A549 (cell line): Measurements from ENCODE around the gene KRT23. TPM values are rescaled to one million over a fixed set of nuclear protein-coding genes. Genes with fewer than 3 reads are reported as not detected.

ENCODE experiments used
- ATAC-seq, 2 experiments: fragments of 200-7000 bp in 1 of 2; fragments of >200 bp in 1 of 2; cut with Nextera tagmentation in 1 of 2; cut with Tn5 transposase in 1 of 2; 3 replicates each; pipeline versions ENCODE4 v1.8.0 to v1.9.1; 2018 to 2020; ENCODE audit warnings: mild to moderate bottlenecking in 1 of 2, moderate library complexity in 1 of 2
- CTCF ChIA-PET: fragments of 300-600 bp; sonication (Branson Sonifier 250); formaldehyde crosslinking; extraction: SDS; loops from one replicate; lab custom pipeline; 2021; ENCODE audit warnings: antibody characterized with exemption, inconsistent platforms; lab: Yijun Ruan, JAX
- POLR2A ChIA-PET: fragments of 350-600 bp; formaldehyde crosslinking; extraction: SDS; loops from one replicate; lab custom pipeline; 2021; ENCODE audit warnings: antibody characterized with exemption, inconsistent platforms; lab: Yijun Ruan, JAX
- DNase-seq, 2 experiments: peaks; one replicate each; pipeline versions ENCODE4 v3.0.0 to v3.0.0-alpha.2; 2011 to 2016; ENCODE audit warnings: low read depth in 1 of 2, low spot score in 1 of 2
- FAIRE-seq: peaks from 2 replicates; lab custom pipeline; 2011; peaks lifted over from hg19 to GRCh38; lab: Jason Lieb, UNC
- H3K27ac ChIP-seq, 2 experiments: fragments of >200 bp; sonication (Bioruptor Twin); formaldehyde crosslinking; 3 replicates each; pipeline ENCODE4 v1.5.1; 2016 to 2017
- H3K4me1 ChIP-seq: fragments of >200 bp; sonication (Bioruptor Twin); formaldehyde crosslinking; 3 replicates; pipeline ENCODE4 v1.6.1; 2016
- H3K4me2 ChIP-seq: fragments of >200 bp; sonication (Bioruptor Twin); formaldehyde crosslinking; 3 replicates; pipeline ENCODE4 v1.6.1; 2016
- H3K4me3 ChIP-seq: fragments of >200 bp; sonication (Bioruptor Twin); formaldehyde crosslinking; 3 replicates; pipeline ENCODE4 v1.5.1; 2016
- H3K9me3 ChIP-seq: fragments of >200 bp; sonication (Bioruptor Twin); formaldehyde crosslinking; 3 replicates; pipeline ENCODE4 v1.6.1; 2016
- CBX8 ChIP-seq: fragments of 200-600 bp; sonication (generic); IDR thresholded peaks from 2 replicates; pipeline ENCODE4 v1.6.1; 2016
- CEBPB ChIP-seq, 2 experiments: fragments of >200 bp in 1 of 2; sonication (Bioruptor Twin) in 1 of 2; formaldehyde crosslinking in 1 of 2; IDR thresholded peaks; 2 replicates each; pipeline ENCODE4 v1.6.1; 2012 to 2016
- CHD4 ChIP-seq: fragments of 200-600 bp; sonication (generic); IDR thresholded peaks from 2 replicates; pipeline ENCODE4 v1.6.1; 2016; ENCODE audit warnings: antibody characterized with exemption, mild to moderate bottlenecking, borderline replicate concordance
- EHF ChIP-seq: fragments of 250-450 bp; sonication (Bioruptor Pico); IDR thresholded peaks from 2 replicates; pipeline ENCODE4 v1.5.0; 2020; ENCODE audit warnings: mild to moderate bottlenecking
- EP300 ChIP-seq, 2 experiments: fragments of >200 bp; sonication (Bioruptor Twin); formaldehyde crosslinking; IDR thresholded peaks; 2 replicates in 1 of 2; 3 replicates in 1 of 2; pipeline ENCODE4 v1.6.1; 2016 to 2017
- ESRRA ChIP-seq: fragments of 150-350 bp; IDR thresholded peaks from 2 replicates; pipeline ENCODE4 v1.6.1; 2014; ENCODE audit warnings: mild to moderate bottlenecking, low read length, borderline replicate concordance
- FOSB ChIP-seq: fragments of 250-450 bp; sonication (Bioruptor Pico); IDR thresholded peaks from 2 replicates; pipeline ENCODE4 v1.5.0; 2020; ENCODE audit warnings: mild to moderate bottlenecking, moderate library complexity
- FOSL2 ChIP-seq, 2 experiments: fragments of 450-650 bp in 1 of 2; fragments of >200 bp in 1 of 2; sonication (Bioruptor Twin) in 1 of 2; formaldehyde crosslinking; IDR thresholded peaks; 2 replicates each; pipeline versions ENCODE4 v1.5.0 to v1.6.1; 2016 to 2020; ENCODE audit warnings: mild to moderate bottlenecking in 1 of 2, moderate library complexity in 1 of 2
- GATA3 ChIP-seq: IDR thresholded peaks from 2 replicates; pipeline ENCODE4 v1.6.1; 2012; ENCODE audit warnings: borderline replicate concordance
- HDAC2 ChIP-seq: fragments of 200-600 bp; sonication (generic); IDR thresholded peaks from 2 replicates; pipeline ENCODE4 v1.6.1; 2016
- HEYL ChIP-seq: fragments of 250-450 bp; sonication (Bioruptor Pico); IDR thresholded peaks from 2 replicates; pipeline ENCODE4 v1.8.0; 2021; ENCODE audit warnings: mild to moderate bottlenecking, moderate library complexity
- HOXB13 ChIP-seq: fragments of 250-450 bp; sonication (Bioruptor Pico); IDR thresholded peaks from 2 replicates; pipeline ENCODE4 v1.5.0; 2020; ENCODE audit warnings: low read depth, mild to moderate bottlenecking, moderate library complexity
- HOXB5 ChIP-seq: fragments of 250-450 bp; sonication (Bioruptor Pico); IDR thresholded peaks from 2 replicates; pipeline ENCODE4 v1.5.0; 2020; ENCODE audit warnings: mild to moderate bottlenecking, moderate library complexity
- KDM1A ChIP-seq: fragments of 200-600 bp; sonication (generic); IDR thresholded peaks from 2 replicates; pipeline ENCODE4 v1.6.1; 2016; ENCODE audit warnings: low read depth, mild to moderate bottlenecking
- MAFK ChIP-seq: fragments of 450-650 bp; IDR thresholded peaks from 2 replicates; pipeline ENCODE4 v1.6.1; 2014; ENCODE audit not compliant: partially characterized antibody
- MAZ ChIP-seq: fragments of 150-350 bp; IDR thresholded peaks from 2 replicates; pipeline ENCODE4 v1.6.1; 2014; ENCODE audit warnings: antibody characterized with exemption, low read depth, low read length, borderline replicate concordance
- MYC ChIP-seq: IDR thresholded peaks from 2 replicates; pipeline ENCODE4 v1.6.1; 2012; ENCODE audit warnings: mild to moderate bottlenecking, inconsistent platforms, low read length, improper control_type of control experiment, borderline replicate concordance
- PHF8 ChIP-seq: fragments of 200-600 bp; sonication (generic); IDR thresholded peaks from 2 replicates; pipeline ENCODE4 v1.6.1; 2016; ENCODE audit warnings: low read depth, mild to moderate bottlenecking, antibody characterized with exemption, moderate library complexity, borderline replicate concordance
- RAD21 ChIP-seq, 2 experiments: fragments of >200 bp in 1 of 2; sonication (Bioruptor Twin) in 1 of 2; formaldehyde crosslinking in 1 of 2; IDR thresholded peaks in 1 of 2; conservative IDR thresholded peaks in 1 of 2; 2 replicates in 1 of 2; 3 replicates in 1 of 2; pipeline ENCODE4 v1.6.1; 2012 to 2018; ENCODE audit warnings: inconsistent platforms in 1 of 2
- SREBF2 ChIP-seq: fragments of 450-650 bp; IDR thresholded peaks from 2 replicates; pipeline ENCODE4 v1.6.1; 2014; ENCODE audit warnings: mild to moderate bottlenecking, moderate library complexity
- TP53 ChIP-seq: fragments of 250-450 bp; sonication (Bioruptor Pico); IDR thresholded peaks from 2 replicates; pipeline ENCODE4 v1.5.0; 2021; ENCODE audit warnings: mild to moderate bottlenecking, moderate library complexity
- ZFP36 ChIP-seq: fragments of 450-650 bp; IDR thresholded peaks from 2 replicates; pipeline ENCODE4 v1.6.1; 2014; ENCODE audit warnings: borderline replicate concordance; ENCODE audit not compliant: partially characterized antibody
- ZSCAN20 ChIP-seq: fragments of 250-450 bp; sonication (Bioruptor Pico); IDR thresholded peaks from 2 replicates; pipeline ENCODE4 v1.8.0; 2022; ENCODE audit warnings: mild to moderate bottlenecking, moderate library complexity
- WGBS: methylation state at CpG from one replicate; pipeline ENCODE4 v1.1.6; 2017; ENCODE audit errors: missing lambda C conversion rate; 5-methylcytosine and 5-hydroxymethylcytosine counted together
- polyA plus RNA-seq, 4 experiments: library from polyadenylated mRNA; depleted of rRNA in 3 of 4; stranded (reverse); fragments of >200 nt; fragmentation: RNase III in 1 of 4; extraction: RNeasy Plus Mini Kit Qiagen cat#74134 plus additional on column Dnase treatment in 1 of 4; gene quantifications; 2 replicates in 3 of 4; 3 replicates in 1 of 4; pipeline ENCODE4 v1.2.3, GENCODE V29; 2011 to 2017
- TF ChIP-seq, protein P1 (sequence below): fragments of 250-450 bp; sonication (Bioruptor Pico); IDR thresholded peaks from 2 replicates; pipeline ENCODE4 v1.5.0; 2021; ENCODE audit warnings: mild to moderate bottlenecking, moderate library complexity, borderline replicate concordance
- TF ChIP-seq, protein P2 (sequence below): IDR thresholded peaks from 2 replicates; pipeline ENCODE4 v1.6.1; 2012
- TF ChIP-seq, protein P3 (sequence below): fragments of 250-450 bp; sonication (Bioruptor Pico); IDR thresholded peaks from 2 replicates; pipeline ENCODE4 v1.5.0; 2020; ENCODE audit warnings: low read depth, mild to moderate bottlenecking, moderate library complexity
- TF ChIP-seq, protein P4 (sequence below): fragments of >200 bp; sonication (Bioruptor Twin); formaldehyde crosslinking; IDR thresholded peaks from 3 replicates; pipeline ENCODE4 v1.6.1; 2016
- TF ChIP-seq, protein P5 (sequence below): fragments of >200 bp; sonication (Bioruptor Twin); formaldehyde crosslinking; IDR thresholded peaks from 2 replicates; pipeline ENCODE4 v1.6.1; 2016

KRT23 gene
- polyA plus RNA-seq, 2 of the 4 experiments (the other 2 are of a cell fraction) = not detected

DNA sequence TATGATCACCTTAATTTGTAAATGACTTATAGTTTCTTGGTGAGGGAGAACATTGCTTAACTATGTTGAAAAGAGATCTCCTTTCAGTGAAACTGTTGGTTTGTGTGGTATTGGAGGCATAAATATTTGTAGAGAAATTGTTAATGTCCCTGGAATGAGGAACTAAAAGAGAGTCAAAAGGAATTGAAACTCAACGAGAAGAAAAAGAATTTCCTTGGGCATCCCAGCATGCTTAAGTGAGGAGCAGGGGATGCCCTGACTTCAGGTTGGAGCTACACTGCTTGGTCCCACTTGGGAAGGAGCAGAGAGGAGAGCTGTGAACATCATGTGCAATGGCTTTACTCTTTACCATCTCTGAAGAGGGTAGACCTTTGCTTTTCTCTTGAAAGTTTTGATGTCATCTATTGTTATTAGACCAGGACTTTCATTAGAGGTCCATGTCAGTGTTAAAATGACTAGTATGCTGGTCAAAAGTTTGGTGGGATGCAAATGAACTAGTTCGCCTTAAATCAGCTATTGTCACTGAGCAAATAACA is 21.7 kb downstream of the KRT23 start:
- ChIA-PET POLR2A (interaction anchor here (1.2 kb wide), 1 partner anchor 633 kb away, joined by 6 read pairs; no protein-coding TSS in a partner anchor), CTCF (interaction anchor here (0.7 to 13.1 kb wide), 13 partner anchors 9 to 752 kb away, joined by 3 to 246 read pairs (median 5); no protein-coding TSS in a partner anchor)
- ATAC-seq (peak; percentile 32 to 71; a peak in 4 of 6 replicates), DNase-seq (peak in 1 of 2 experiments; percentile 60), FAIRE-seq (no peak)
- H3K4me2 ChIP-seq = peak overlapping the region; percentile 61
- WGBS = 50% methylated on average over 2 of the region's 2 CpGs
- no peak for TF ChIP-seq MAZ
- TF ChIP-seq EHF = no peak
- TF ChIP-seq, protein P1, sequence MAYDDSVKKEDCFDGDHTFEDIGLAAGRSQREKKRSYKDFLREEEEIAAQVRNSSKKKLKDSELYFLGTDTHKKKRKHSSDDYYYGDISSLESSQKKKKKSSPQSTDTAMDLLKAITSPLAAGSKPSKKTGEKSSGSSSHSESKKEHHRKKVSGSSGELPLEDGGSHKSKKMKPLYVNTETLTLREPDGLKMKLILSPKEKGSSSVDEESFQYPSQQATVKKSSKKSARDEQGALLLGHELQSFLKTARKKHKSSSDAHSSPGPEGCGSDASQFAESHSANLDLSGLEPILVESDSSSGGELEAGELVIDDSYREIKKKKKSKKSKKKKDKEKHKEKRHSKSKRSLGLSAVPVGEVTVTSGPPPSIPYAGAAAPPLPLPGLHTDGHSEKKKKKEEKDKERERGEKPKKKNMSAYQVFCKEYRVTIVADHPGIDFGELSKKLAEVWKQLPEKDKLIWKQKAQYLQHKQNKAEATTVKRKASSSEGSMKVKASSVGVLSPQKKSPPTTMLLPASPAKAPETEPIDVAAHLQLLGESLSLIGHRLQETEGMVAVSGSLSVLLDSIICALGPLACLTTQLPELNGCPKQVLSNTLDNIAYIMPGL = no peak
- TF ChIP-seq TP53 = no peak
- 0 out of 2 replicates have a peak, but pooled peaks have one; percentile 48 for TF ChIP-seq FOSB (CRISPR knock-in tag)
- no peaks in the 10 kb centered on the region for H3K9me3 ChIP-seq
- H3K4me1 ChIP-seq = peaks cover 24% of the 10 kb centered on the region
- no peak overlapping the region for H3K4me3 ChIP-seq
- peak overlapping the region; percentile 57 to 79 for H3K27ac ChIP-seq

DNA sequence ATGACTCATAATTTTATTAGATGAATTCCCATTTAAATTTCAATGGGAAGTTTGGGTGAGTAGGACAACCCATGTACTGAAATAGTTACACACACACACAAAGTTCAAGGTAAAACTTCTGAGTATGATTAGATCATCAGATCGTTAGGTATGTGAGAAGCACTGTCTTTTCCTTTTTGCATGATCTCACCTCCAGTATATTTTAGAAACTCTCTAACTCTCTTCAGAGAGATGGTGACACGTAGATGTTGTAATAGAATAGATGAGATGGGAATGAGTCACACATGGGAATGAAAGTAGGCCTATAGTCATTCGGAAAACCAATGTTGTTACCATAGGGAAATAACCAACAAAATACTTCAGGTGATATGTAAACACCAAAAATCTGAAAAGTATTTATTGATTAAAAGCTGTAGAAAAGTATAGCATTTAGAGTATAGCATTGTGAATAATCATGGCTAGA is 22.2 kb downstream of the KRT23 start:
- peaks cover 30% of the 10 kb centered on the region for H3K4me1 ChIP-seq
- peak overlapping the region; percentile 61 for H3K4me2 ChIP-seq
- ATAC-seq (peak; percentile 90 to 97), DNase-seq (peak; percentile 90 to 94), FAIRE-seq (peak; percentile 97)
- peak overlapping the region; percentile 57 to 58; a peak in 5 of 6 replicates for H3K27ac ChIP-seq
- no peak overlapping the region for H3K4me3 ChIP-seq
- whole genome bisulfite sequencing = 2% methylated on average over 3 of the region's 3 CpGs
- ChIA-PET CTCF (interaction anchor here (0.7 to 13.1 kb wide), 13 partner anchors 9 to 752 kb away, joined by 3 to 246 read pairs (median 5); no protein-coding TSS in a partner anchor), POLR2A (interaction anchor here (1.2 kb wide), 1 partner anchor 634 kb away, joined by 6 read pairs; no protein-coding TSS in a partner anchor)
- no peaks in the 10 kb centered on the region for H3K9me3 ChIP-seq
- TF ChIP-seq EHF = no peak
- TF ChIP-seq CEBPB (IDR thresholded peaks at IDR 0.05) = peak; percentile 84 to 89
- TF ChIP-seq MAFK = peak; percentile 22
- TF ChIP-seq HEYL = no peak
- TF ChIP-seq, protein P2, sequence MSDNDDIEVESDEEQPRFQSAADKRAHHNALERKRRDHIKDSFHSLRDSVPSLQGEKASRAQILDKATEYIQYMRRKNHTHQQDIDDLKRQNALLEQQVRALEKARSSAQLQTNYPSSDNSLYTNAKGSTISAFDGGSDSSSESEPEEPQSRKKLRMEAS = no peak; the same call in 1 of the 2 replicates
- peak; percentile 68; the same call in 1 of the 2 replicates for TF ChIP-seq GATA3
- no peak for TF ChIP-seq HOXB5 (CRISPR knock-in tag)
- TF ChIP-seq HOXB13 (CRISPR knock-in tag) = no peak
- TF ChIP-seq ZSCAN20 (CRISPR knock-in tag) = no peak
- TF ChIP-seq, protein P3, sequence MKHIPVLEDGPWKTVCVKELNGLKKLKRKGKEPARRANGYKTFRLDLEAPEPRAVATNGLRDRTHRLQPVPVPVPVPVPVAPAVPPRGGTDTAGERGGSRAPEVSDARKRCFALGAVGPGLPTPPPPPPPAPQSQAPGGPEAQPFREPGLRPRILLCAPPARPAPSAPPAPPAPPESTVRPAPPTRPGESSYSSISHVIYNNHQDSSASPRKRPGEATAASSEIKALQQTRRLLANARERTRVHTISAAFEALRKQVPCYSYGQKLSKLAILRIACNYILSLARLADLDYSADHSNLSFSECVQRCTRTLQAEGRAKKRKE (CRISPR knock-in tag) = no peak
- no peak for TF ChIP-seq SREBF2
- TF ChIP-seq, protein P4, sequence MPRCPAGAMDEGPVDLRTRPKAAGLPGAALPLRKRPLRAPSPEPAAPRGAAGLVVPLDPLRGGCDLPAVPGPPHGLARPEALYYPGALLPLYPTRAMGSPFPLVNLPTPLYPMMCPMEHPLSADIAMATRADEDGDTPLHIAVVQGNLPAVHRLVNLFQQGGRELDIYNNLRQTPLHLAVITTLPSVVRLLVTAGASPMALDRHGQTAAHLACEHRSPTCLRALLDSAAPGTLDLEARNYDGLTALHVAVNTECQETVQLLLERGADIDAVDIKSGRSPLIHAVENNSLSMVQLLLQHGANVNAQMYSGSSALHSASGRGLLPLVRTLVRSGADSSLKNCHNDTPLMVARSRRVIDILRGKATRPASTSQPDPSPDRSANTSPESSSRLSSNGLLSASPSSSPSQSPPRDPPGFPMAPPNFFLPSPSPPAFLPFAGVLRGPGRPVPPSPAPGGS = peak; percentile 61; the same call in 1 of the 3 replicates
- no peak for TF ChIP-seq PHF8
- TF ChIP-seq HDAC2 = no peak
- no peak for TF ChIP-seq ESRRA
- no peak for TF ChIP-seq CHD4
- TF ChIP-seq RAD21 (conservative IDR thresholded peaks at IDR 0.05 in 1 of 2, IDR thresholded peaks at IDR 0.05 in 1 of 2) = peak in 1 of 2 experiments; percentile 30; a peak in 1 of 5 replicates
- TF ChIP-seq, protein P5, sequence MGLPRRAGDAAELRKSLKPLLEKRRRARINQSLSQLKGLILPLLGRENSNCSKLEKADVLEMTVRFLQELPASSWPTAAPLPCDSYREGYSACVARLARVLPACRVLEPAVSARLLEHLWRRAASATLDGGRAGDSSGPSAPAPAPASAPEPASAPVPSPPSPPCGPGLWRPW = peak; percentile 60; the same call in 1 of the 2 replicates
- no peak for TF ChIP-seq ZFP36
- no peak for TF ChIP-seq KDM1A
- peak; percentile 66 to 77; a peak in 3 of 5 replicates for TF ChIP-seq EP300 (IDR thresholded peaks at IDR 0.05)
- no peak for TF ChIP-seq MYC
- TF ChIP-seq CBX8 = no peak
- peak; percentile 96 for TF ChIP-seq FOSL2 (IDR thresholded peaks at IDR 0.05)
- peak; percentile 98 for TF ChIP-seq FOSL2 (CRISPR knock-in tag; IDR thresholded peaks at IDR 0.05)
- no peak for TF ChIP-seq MAZ
